HFF-Myc (cell line): ENCODE data around the gene DUS1L.

Experiments used
- DNase-seq: peaks from one replicate; pipeline ENCODE4 v3.0.0-alpha.2; 2011; ENCODE audit warnings: low read depth; ENCODE audit errors: extremely low read depth
- H3K4me3 ChIP-seq: replicated peaks from 2 replicates; pipeline ENCODE4 v1.5.1; 2011; ENCODE audit warnings: low read depth, mild to moderate bottlenecking, control low read depth, low read length
- TF ChIP-seq, protein P1 (sequence below): IDR thresholded peaks from 2 replicates; pipeline ENCODE4 v1.5.1; 2012; ENCODE audit warnings: mild to moderate bottlenecking, low read depth, low read length, control low read depth; ENCODE audit errors: missing control alignments

Gene DUS1L

DNA sequence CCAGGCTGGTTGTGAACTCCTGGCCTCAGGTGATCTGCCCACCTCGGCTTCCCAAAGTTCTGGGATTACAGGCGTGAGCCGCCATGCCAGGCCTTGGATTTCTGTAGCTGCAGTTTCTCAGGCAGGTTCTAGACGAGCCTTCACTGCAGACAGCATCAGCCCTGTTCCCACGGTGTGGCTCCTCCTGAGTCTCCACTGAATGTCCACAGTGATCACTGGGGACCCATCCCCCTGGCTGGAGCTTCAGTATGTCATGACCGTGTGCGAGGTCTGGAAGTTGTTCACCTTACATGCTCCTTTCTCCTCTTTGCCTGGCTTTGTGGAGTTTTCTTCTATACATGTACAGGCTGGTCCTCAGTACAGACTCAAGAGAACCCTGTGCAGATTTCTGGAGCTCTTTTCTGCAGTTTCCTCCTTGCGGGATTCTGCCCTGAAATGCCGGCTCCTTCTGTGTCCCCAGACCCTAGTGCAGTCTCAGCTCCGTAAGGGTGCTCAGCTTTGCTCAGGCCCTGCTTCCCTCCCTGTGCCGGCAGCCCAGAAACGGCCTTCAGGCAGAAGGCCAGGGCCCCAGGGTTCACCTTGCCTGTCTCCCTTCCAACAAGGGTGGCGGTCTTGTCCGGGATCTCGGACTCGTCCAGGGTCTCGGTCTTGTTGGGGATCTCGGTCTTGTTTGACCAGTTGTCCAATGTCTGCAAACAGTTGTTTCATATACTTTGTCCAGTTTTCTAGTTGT, 46.7 kb upstream of the DUS1L start:
- DNase-seq, result no peak
- TF ChIP-seq, protein P1, sequence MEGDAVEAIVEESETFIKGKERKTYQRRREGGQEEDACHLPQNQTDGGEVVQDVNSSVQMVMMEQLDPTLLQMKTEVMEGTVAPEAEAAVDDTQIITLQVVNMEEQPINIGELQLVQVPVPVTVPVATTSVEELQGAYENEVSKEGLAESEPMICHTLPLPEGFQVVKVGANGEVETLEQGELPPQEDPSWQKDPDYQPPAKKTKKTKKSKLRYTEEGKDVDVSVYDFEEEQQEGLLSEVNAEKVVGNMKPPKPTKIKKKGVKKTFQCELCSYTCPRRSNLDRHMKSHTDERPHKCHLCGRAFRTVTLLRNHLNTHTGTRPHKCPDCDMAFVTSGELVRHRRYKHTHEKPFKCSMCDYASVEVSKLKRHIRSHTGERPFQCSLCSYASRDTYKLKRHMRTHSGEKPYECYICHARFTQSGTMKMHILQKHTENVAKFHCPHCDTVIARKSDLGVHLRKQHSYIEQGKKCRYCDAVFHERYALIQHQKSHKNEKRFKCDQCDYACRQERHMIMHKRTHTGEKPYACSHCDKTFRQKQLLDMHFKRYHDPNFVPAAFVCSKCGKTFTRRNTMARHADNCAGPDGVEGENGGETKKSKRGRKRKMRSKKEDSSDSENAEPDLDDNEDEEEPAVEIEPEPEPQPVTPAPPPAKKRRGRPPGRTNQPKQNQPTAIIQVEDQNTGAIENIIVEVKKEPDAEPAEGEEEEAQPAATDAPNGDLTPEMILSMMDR, result no peak
- H3K4me3 ChIP-seq, result no peak overlapping the region

DNA sequence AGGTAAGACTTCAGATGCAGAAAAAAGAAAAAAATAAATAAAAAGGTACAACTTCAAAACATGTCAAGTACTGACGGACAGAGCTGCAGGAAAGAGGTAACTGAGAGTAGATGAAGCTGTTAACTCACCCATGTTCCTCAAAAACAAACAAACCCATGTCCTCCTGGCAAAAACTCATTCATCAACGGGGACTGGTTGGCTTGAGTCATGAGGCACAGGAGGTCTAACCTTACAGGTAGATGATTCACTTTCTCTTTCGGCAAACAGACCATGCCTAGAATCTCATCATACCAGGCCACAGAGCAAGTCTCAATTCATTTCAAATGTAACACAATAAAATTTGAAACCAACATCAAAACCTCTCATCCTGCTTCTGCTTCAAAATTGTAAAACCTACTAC, 44.7 kb upstream of the DUS1L start:
- no peak overlapping the region for H3K4me3 ChIP-seq
- TF ChIP-seq, protein P1, result no peak
- no peak for DNase-seq

DNA sequence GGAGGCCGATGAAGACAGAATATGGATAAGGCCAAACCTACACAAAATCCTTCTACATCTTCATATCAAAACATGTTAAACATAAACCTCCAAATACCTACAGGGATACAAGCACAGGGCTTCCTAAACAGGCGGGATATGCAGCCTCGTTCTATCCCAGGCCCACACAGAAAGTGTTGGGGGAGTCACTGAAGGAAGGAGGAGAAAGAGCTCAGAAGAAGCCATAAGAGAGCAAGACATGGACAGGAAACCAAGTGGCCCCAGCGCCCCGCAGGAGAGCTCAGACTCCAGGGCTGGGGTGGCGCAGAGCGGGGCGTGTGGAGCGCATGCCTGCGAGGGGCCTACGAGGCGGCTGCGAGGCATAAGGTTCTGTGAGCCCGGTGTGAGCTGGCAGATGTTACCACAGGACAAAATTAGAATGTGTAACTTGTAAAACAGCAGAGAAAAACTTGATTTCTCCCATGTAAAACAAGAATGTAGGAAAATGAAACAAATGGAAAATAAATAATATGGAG, 43.4 kb upstream of the DUS1L start:
- no peak for DNase-seq
- TF ChIP-seq, protein P1, result no peak
- no peak overlapping the region for H3K4me3 ChIP-seq

DNA sequence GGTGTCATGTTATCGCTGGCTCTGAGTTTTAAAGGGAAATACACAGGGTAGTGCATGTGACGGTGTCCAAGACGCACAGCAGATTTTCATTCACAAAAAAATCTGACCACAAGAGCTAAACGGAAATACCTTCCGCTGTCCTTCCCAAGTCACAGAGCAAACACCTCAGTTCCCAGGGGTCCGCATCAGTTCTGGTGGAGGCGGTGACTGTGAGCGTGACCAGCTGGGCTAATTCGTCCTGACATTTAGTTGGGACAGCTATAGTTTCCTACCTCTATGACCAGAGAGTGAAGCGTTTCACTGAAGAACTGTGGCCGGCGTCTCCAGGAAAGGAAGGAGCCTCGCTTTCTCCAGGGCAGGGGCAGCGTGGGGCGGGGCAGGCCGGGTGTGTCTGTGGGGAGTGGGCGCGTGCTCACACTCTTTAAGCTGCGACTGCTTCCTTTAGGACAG, 42.9 kb upstream of the DUS1L start:
- no peak overlapping the region for H3K4me3 ChIP-seq
- TF ChIP-seq, protein P1, result no peak
- DNase-seq, result no peak

DNA sequence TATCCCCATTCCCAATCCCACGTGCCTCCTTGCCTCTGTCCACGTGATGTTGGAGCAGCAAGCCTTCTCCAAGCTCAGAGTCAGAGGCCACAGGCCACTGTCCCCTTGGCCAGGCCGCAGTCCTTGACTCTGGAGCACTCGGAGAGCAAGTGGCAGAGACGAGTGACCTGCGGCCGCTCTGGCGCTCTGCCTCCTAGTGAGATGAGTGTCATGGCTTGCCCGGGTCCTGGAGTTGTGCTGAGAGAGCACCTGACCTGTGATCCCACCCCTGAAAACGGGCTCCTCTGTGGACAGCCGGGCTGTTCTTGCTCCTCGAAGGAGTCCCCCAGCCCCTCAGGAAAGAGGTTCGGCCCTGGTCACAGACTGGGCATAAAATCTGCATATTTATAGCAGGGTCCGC, 42.4 kb upstream of the DUS1L start:
- TF ChIP-seq, protein P1, result no peak
- H3K4me3 ChIP-seq, result no peak overlapping the region
- DNase-seq, result no peak

DNA sequence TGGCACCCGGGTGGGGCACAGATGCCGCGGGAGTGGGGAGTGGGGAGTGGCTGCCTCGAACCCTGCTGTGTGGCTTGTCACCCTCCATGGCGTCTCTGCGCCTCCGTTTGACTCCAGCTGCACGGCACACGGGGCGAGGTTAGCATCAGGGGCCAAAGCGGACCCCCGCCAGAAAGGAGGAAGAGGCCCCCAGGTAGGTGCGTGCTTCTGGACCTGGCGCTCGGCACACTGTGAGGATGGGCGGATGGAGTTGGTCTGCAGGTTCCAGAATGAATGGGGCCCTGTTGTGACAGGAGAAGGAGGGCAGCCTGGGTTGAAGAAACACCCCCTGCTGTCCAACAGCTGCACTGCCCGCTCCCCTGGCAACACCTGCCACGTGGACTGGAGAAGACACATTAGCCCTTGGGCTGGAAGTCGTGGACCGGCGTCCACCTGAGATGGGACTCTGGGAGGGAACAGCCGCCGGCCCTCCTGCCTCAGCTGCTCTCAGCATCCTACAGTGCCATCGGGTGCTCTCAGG, 41.8 kb upstream of the DUS1L start:
- no peak for DNase-seq
- TF ChIP-seq, protein P1, result peak; percentile 21
- no peak overlapping the region for H3K4me3 ChIP-seq
